Prostate gland (tissue), 2 donors: ENCODE data around the gene RIN2. TPM values are rescaled to one million over a fixed set of nuclear protein-coding genes. Genes with fewer than 3 reads are reported as not detected.

Source experiments
- DNase-seq: peaks from one replicate; pipeline ENCODE4 v3.0.0-alpha.2; 2019; ENCODE audit warnings: low spot score
- H3K27ac ChIP-seq, 2 donors: fragments of 200-600 bp; sonication (generic); 2 replicates each; pipeline ENCODE4 v1.5.1; 2017 to 2019
- H3K27me3 ChIP-seq: fragments of 200-600 bp; sonication (generic); replicated peaks from 2 replicates; pipeline ENCODE4 v1.5.1; 2019; ENCODE audit not compliant: insufficient read depth
- H3K36me3 ChIP-seq, 2 donors: fragments of 200-600 bp; sonication (generic); 1 replicate in 1 of 2; 2 replicates in 1 of 2; pipeline versions ENCODE4 v1.5.1 to v1.8.1; 2017 to 2019
- H3K4me1 ChIP-seq: fragments of 200-600 bp; sonication (generic); replicated peaks from 2 replicates; pipeline ENCODE4 v1.5.1; 2019
- H3K4me3 ChIP-seq, 2 donors: fragments of 200-600 bp; sonication (generic); 2 replicates each; pipeline ENCODE4 v1.5.1; 2017 to 2019
- H3K9me3 ChIP-seq: fragments of 200-600 bp; sonication (generic); 2 replicates; pipeline ENCODE4 v1.5.1; 2017
- POLR2A ChIP-seq: fragments of 450-650 bp; IDR thresholded peaks from one replicate; pipeline ENCODE4 v1.6.1; 2016; ENCODE audit warnings: antibody characterized with exemption, mild to moderate bottlenecking
- POLR2AphosphoS5 ChIP-seq: sonication (generic); formaldehyde crosslinking; IDR thresholded peaks from one replicate; pipeline ENCODE4 v1.6.1; 2017; ENCODE audit warnings: antibody characterized with exemption
- WGBS: methylation state at CpG from one replicate; pipeline ENCODE4 v1.1.5; 2018; 5-methylcytosine and 5-hydroxymethylcytosine counted together
- intact Hi-C: fragments of 100-400 bp; cut with DNase I; formaldehyde crosslinking; loops from one replicate; pipeline ENCODE4 v1.14.2; 2022
- total RNA-seq, 2 donors: library from RNA; depleted of rRNA; stranded (reverse); fragments of >200 nt; gene quantifications; one replicate each; pipeline ENCODE4 v1.1.0, GENCODE V29; 2016
- TF ChIP-seq, protein P1 (sequence below), 4 experiments: fragments of 200-600 bp in 2 of 4; fragments of 450-650 bp in 2 of 4; sonication (generic) in 2 of 4; IDR thresholded peaks; 1 replicate in 3 of 4; 2 replicates in 1 of 4; pipeline ENCODE4 v1.5.1; 2016 to 2019; ENCODE audit warnings: antibody characterized with exemption in 4 of 4, mild to moderate bottlenecking in 2 of 4, moderate library complexity in 2 of 4

RIN2 gene
- total RNA-seq, 2 donors from 2014 or later: 50.4 to 77.9 TPM

DNA sequence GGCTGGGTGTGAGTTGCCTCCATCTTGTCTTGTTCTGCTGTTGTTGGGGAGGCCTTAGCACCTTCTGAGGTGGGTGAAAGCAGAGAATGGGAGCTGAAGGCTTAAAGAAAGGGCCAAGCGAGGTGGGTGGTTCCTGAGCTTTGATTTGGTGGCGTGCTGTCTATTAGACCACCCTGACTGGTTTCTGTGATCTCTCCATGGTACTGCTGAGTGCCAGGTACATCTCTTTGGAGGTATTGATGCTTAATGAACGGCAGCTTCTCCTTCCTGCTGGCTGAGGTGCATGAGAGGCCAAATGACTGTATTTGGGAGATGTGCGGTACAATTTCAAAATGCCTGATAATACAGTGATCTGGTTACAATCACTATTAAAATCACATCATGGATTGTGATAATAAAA is 15.4 kb downstream of the RIN2 start:
- H3K4me3 ChIP-seq: no peak overlapping the region
- intact Hi-C loops: no loop called here
- DNase-seq: no peak
- TF ChIP-seq POLR2A: no peak
- TF ChIP-seq POLR2AphosphoS5: no peak
- TF ChIP-seq, protein P1, sequence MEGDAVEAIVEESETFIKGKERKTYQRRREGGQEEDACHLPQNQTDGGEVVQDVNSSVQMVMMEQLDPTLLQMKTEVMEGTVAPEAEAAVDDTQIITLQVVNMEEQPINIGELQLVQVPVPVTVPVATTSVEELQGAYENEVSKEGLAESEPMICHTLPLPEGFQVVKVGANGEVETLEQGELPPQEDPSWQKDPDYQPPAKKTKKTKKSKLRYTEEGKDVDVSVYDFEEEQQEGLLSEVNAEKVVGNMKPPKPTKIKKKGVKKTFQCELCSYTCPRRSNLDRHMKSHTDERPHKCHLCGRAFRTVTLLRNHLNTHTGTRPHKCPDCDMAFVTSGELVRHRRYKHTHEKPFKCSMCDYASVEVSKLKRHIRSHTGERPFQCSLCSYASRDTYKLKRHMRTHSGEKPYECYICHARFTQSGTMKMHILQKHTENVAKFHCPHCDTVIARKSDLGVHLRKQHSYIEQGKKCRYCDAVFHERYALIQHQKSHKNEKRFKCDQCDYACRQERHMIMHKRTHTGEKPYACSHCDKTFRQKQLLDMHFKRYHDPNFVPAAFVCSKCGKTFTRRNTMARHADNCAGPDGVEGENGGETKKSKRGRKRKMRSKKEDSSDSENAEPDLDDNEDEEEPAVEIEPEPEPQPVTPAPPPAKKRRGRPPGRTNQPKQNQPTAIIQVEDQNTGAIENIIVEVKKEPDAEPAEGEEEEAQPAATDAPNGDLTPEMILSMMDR (IDR thresholded peaks at IDR 0.05): no peak
- peaks cover 7% of the 10 kb centered on the region for H3K4me1 ChIP-seq
- H3K36me3 ChIP-seq: no peaks in the 10 kb centered on the region
- WGBS: 89% methylated on average over 4 of the region's 4 CpGs
- no peaks in the 10 kb centered on the region for H3K27me3 ChIP-seq
- no peak overlapping the region for H3K27ac ChIP-seq
- H3K9me3 ChIP-seq: no peaks in the 10 kb centered on the region

DNA sequence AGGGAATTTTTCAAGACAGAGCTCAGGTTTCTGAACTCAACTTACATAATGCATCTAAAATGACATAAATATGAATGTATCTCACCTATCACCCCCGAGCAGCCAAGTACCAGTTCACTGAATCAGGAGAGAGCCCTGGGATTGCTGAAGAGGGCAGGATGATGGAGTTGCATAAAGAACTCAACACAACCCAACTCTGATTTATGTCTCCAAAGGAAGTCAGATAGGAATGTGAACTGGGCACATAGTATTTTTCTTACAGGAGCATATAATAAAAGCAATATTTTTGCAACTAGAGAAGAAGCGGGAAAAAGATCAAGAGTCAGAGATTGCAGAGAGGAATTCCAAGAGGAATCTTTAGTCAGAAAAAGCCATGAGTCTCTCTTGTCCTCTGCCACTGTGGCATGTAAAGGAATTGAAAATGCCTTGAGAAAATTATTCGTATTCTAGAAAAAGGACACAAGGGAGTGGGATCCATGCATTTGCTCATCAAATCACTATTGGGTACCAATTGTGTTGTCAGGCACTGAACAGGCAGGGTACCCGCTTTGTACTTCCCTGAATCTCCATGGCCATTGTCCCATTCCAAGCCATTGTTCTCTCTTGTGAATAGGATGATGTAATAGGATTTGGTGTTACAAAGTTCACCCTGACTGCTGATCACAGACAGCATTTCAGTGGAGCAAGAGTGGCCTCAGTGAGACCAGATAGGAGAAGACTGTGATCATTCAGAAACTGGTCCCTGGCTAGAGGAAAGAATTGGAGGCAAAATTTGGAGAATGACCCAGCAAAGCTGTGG is 16.3 kb downstream of the RIN2 start:
- DNase-seq: no peak
- no peak overlapping the region for H3K4me3 ChIP-seq
- TF ChIP-seq, protein P1 (IDR thresholded peaks at IDR 0.05): no peak
- TF ChIP-seq POLR2A: no peak
- no peak for TF ChIP-seq POLR2AphosphoS5
- intact Hi-C loops: no loop called here
- no peaks in the 10 kb centered on the region for H3K27me3 ChIP-seq
- no peaks in the 10 kb centered on the region for H3K9me3 ChIP-seq
- peaks cover 7% of the 10 kb centered on the region for H3K4me1 ChIP-seq
- WGBS: 92% methylated on average over 4 of the region's 4 CpGs
- H3K27ac ChIP-seq: no peak overlapping the region
- H3K36me3 ChIP-seq: no peaks in the 10 kb centered on the region

DNA sequence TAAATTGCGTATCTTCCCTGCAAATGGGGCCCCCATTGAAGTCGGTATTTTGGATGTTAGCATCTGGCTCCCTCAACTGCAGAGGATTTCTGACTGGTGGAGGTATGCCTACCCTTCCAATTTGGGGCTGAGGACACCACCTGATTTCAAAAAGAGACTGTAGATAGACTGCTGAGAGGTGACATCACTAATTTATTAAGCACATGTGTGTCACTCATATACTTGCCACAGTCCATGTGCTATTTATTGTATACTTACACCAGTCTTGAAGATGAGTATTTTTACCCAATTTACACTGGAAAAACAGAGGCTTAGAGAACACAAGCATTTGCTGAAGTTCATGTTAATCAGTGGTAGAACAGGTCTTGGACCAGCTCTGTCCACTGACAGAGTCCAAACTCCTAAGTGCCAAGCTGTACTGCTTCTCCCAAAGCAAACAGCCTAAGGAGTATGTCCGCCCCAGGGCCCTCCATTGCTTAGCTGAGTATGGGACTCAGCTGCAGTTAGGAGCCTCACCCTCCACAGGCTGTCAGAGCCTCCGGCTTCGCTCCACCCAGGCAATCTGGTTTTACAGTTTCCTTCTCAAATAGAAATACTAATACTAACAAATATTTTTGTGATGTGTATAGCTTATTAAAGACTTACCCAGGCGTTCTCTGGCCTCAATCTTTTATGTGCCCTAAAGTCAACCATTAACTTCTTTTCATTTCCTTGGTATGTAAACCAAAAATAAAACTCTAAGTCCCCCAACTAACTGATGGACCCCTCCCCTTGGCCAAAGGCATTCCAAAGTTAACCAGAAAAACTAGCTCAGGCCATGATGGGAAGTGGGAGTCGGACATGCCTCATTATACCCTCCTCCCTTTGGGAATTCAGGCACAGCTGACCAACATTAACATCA is 17.5 kb downstream of the RIN2 start:
- TF ChIP-seq, protein P1 (IDR thresholded peaks at IDR 0.05): no peak
- no peak for TF ChIP-seq POLR2A
- peak; percentile 52 for TF ChIP-seq POLR2AphosphoS5
- intact Hi-C loops: no loop called here
- WGBS: 48% methylated on average over 7 of the region's 7 CpGs
- no peaks in the 10 kb centered on the region for H3K27me3 ChIP-seq
- peak; percentile 73 for DNase-seq
- H3K9me3 ChIP-seq: no peaks in the 10 kb centered on the region
- H3K4me1 ChIP-seq: peaks cover 7% of the 10 kb centered on the region
- H3K36me3 ChIP-seq: no peaks in the 10 kb centered on the region
- H3K4me3 ChIP-seq: no peak overlapping the region
- H3K27ac ChIP-seq: peak overlapping the region in 1 of 2 donors; percentile 9

DNA sequence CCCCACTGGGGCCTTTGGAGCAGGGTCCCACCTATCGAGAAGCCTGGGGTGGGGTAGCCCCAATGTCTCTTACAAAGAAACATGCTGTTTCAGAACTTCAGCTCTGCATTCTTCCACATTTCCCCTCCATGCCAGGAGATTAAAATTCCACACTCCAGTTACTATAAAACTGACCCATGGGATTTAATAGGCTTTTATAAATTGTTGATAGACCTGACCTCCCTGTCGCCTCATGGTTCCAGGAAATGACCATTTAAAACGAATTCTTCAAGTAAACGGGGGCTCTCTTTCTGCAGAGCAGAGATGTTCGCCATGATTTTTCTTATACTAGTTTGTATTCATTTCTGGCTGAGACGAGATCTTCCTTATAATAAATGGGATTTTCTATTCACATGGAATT is 19.3 kb downstream of the RIN2 start:
- no peaks in the 10 kb centered on the region for H3K9me3 ChIP-seq
- no peaks in the 10 kb centered on the region for H3K27me3 ChIP-seq
- intact Hi-C loops: no loop called here
- peaks cover 7% of the 10 kb centered on the region for H3K4me1 ChIP-seq
- no peaks in the 10 kb centered on the region for H3K36me3 ChIP-seq
- DNase-seq: no peak
- 58% methylated on average over 6 of the region's 6 CpGs for WGBS
- H3K4me3 ChIP-seq: no peak overlapping the region
- TF ChIP-seq POLR2A: no peak
- TF ChIP-seq, protein P1 (IDR thresholded peaks at IDR 0.05): no peak
- no peak for TF ChIP-seq POLR2AphosphoS5
- no peak overlapping the region for H3K27ac ChIP-seq
